Glomerular endothelial cell (primary cell): ENCODE measurements around the gene NFKBIB. TPM values are rescaled to one million over a fixed set of nuclear protein-coding genes. Genes with fewer than 3 reads are reported as not detected.

Experiments
- DNase-seq: peaks from one replicate; pipeline ENCODE4 v3.0.0-alpha.2; 2011; ENCODE audit warnings: low read depth, low spot score; ENCODE audit errors: extremely low read depth
- total RNA-seq: library from RNA; depleted of rRNA; stranded (reverse); fragments of >200 nt; gene quantifications from 2 replicates; pipeline ENCODE4 v1.2.3, GENCODE V29; 2015

Gene NFKBIB
- total RNA-seq, 1 donor from 2014 or later = 36.9 TPM

DNA sequence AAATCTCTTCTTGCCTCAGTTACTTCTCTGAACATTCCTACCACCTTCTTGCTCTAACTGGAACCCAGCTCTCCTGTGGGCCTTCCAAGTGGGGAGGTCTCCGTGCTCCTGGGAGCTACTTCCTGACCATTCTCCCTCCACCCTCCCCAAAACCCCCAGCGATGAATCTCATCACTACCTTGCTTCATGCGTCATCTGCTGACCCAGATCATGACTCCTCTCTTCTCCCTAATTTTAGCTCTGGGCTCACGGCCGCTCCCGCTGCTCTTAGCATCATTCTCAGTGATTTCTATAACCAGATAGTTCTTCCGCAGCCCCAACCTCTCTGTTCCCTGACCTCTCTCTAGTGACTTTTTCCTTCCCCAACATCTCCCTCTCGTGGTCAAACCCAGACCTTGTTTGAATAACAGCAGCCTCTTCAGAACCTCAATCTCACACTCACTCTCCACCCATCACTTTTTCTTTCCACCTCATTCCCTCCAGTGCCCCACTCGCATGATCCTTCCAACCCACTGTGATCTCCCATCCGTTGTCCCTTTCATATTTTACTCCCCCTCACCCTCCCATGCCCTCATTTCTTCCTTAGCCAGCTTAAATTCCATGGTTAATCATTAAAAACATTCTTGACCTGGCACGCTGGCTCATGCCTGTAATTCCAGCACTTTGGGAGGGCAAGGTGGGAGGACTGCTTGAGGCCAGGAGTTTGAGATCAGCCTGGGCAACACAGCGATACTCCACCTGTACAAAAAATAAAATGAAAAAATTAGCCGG is 52.8 kb downstream of the NFKBIB start:
- DNase-seq = no peak

DNA sequence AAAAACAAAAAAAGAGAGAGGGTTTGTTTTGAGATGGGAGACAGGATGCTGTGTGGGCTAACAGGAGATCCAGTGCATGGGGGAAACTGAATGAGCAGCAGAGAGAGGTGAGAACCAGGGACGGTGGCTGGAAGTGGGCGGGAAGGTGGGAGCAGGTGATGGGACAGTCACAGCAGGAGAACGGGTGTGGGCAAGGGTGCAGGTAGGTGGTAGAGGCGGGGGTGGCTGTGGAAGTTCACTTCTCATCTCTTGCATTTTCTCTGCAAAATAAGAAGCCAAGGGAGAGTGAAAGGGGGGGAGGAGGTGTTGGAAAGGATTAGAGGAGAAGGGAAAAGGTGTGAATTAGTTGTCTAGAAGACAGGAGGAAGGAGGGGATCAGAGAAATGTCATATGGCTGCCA is 53.9 kb downstream of the NFKBIB start:
- DNase-seq = no peak

DNA sequence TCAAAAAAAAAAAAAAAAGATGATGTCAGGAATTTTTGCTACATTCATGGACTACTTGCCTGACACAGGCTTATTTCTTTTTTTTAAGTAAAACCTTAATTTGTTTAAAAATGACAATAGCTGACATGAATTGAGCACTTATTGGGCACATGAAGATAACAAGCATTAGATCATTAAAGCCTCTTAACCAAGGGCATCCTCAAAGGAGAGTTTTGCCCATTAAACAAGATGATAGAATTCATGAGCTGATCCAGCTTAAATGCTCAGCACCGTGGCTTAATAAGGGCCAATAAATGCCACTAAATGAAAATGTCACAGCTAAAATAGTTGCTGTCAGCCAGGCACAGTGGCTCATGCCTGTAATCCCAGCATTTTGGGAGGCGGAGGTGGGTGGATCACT is 56.5 kb downstream of the NFKBIB start:
- no peak for DNase-seq

DNA sequence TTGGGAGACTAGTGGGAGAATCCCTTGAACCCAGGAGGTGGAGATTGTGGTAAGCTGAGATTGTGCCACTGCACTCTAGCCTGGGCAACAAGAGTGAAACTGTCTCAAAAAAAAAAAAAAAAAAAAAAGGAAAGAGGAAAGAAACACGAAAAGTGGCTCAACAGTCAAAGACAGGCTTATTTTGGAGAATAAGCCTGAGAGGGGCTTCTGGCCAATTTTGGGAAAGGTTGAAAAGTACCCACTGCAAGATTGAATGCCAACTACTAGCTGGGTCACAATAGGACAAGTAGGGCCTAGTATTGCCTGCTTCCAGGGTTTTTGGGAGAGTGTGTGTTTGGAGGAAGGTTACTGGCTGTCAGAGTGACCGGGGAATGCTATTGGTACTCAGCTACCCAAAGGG is 58.5 kb downstream of the NFKBIB start:
- DNase-seq = no peak

Other genes starting within 250 kb of the NFKBIB start
- 0.34 and 0.93 TPM in 2 replicates for gene CAPN12, start 155.5 kb upstream of the NFKBIB start, total RNA-seq
- gene LGALS7, start 126.5 kb upstream of the NFKBIB start, total RNA-seq = not detected in 2 replicates
- not detected in 2 replicates for gene LGALS7B, start 110.8 kb upstream of the NFKBIB start, total RNA-seq
- gene LGALS4, start 87.0 kb upstream of the NFKBIB start, total RNA-seq = 0.47 TPM in 1 of 2 replicates, not detected in the other
- gene ECH1, start 68.2 kb upstream of the NFKBIB start, total RNA-seq = 48.6 and 52.1 TPM in 2 replicates
- gene HNRNPL, start 50.0 kb upstream of the NFKBIB start, total RNA-seq = 218 and 237 TPM in 2 replicates
- 3.3 and 5.8 TPM in 2 replicates for gene RINL, start 21.7 kb upstream of the NFKBIB start, total RNA-seq
- gene SIRT2, start 351 bp upstream of the NFKBIB start, total RNA-seq = 96.2 and 101 TPM in 2 replicates
- gene CCER2, start 12.2 kb downstream of the NFKBIB start, total RNA-seq = not detected in 2 replicates
- gene SARS2, start 30.8 kb downstream of the NFKBIB start, total RNA-seq = 21.8 and 26.6 TPM in 2 replicates
- 36.3 and 43.4 TPM in 2 replicates for gene MRPS12, start 31.0 kb downstream of the NFKBIB start, total RNA-seq
- 12.2 and 23.1 TPM in 2 replicates for gene FBXO17, start 75.8 kb downstream of the NFKBIB start, total RNA-seq
- gene FBXO27, start 132.6 kb downstream of the NFKBIB start, total RNA-seq = 6.0 and 15.0 TPM in 2 replicates
- not detected in 2 replicates for gene ACP7, start 184.4 kb downstream of the NFKBIB start, total RNA-seq
- gene PAK4, start 225.8 kb downstream of the NFKBIB start, total RNA-seq = 26.4 and 36.6 TPM in 2 replicates